ENCODE data around the gene PPP2R5C. TPM values are rescaled to one million over a fixed set of nuclear protein-coding genes. Genes with fewer than 3 reads are reported as not detected.

The PPP2R5C gene
- total and polyA plus RNA-seq, 11 donors: 99.4 to 248 (median 204) TPM

DNA sequence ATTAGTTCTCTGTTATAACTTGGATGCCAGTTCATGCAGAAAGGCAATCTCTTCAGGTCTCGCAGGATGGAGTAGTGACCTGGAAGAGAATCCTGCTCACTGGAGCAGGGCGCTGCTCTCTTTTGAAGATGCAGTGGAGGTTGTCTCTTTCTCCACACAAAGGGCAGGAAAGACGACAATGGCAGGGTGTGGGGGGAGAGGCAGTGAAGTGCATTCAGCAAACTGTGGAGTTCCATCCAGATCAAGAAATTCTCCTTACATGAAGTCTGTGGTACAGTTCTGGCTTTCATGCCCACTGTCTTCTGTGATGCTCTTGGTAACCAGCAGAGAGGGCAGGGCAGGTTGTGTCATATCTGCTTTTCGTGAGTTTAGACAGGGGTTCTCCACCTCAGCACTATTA is 6.6 kb upstream of the PPP2R5C start:
- Histone ChIP-seq H3K4me1 (peaks cover 0 to 4% (median 3%) of the 10 kb centered on the region in 12 donors), H3K27me3 (peaks cover 0 to 22% (median 4%) of the 10 kb centered on the region in 9 donors), H3K36me3 (no peaks in the 10 kb centered on the region), H3K9me3 (no peaks in the 10 kb centered on the region), H3K27ac (no peak overlapping the region), H3K4me3 (no peak overlapping the region)
- DNase-seq (no peak), ATAC-seq (no peak)
- TF ChIP-seq POLR2A (IDR thresholded peaks at IDR 0.05): no peak
- TF ChIP-seq, protein P1, sequence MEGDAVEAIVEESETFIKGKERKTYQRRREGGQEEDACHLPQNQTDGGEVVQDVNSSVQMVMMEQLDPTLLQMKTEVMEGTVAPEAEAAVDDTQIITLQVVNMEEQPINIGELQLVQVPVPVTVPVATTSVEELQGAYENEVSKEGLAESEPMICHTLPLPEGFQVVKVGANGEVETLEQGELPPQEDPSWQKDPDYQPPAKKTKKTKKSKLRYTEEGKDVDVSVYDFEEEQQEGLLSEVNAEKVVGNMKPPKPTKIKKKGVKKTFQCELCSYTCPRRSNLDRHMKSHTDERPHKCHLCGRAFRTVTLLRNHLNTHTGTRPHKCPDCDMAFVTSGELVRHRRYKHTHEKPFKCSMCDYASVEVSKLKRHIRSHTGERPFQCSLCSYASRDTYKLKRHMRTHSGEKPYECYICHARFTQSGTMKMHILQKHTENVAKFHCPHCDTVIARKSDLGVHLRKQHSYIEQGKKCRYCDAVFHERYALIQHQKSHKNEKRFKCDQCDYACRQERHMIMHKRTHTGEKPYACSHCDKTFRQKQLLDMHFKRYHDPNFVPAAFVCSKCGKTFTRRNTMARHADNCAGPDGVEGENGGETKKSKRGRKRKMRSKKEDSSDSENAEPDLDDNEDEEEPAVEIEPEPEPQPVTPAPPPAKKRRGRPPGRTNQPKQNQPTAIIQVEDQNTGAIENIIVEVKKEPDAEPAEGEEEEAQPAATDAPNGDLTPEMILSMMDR (IDR thresholded peaks at IDR 0.05): no peak
- 68 to 87% (median 75%) methylated on average over 4 of the region's 4 CpGs for WGBS, 4 donors
- intact Hi-C loops (cut with DNase I): loop anchor here in 5 of 10 donors (5.0 kb wide), 1 partner anchor 48 kb away; no protein-coding TSS in a partner anchor

DNA sequence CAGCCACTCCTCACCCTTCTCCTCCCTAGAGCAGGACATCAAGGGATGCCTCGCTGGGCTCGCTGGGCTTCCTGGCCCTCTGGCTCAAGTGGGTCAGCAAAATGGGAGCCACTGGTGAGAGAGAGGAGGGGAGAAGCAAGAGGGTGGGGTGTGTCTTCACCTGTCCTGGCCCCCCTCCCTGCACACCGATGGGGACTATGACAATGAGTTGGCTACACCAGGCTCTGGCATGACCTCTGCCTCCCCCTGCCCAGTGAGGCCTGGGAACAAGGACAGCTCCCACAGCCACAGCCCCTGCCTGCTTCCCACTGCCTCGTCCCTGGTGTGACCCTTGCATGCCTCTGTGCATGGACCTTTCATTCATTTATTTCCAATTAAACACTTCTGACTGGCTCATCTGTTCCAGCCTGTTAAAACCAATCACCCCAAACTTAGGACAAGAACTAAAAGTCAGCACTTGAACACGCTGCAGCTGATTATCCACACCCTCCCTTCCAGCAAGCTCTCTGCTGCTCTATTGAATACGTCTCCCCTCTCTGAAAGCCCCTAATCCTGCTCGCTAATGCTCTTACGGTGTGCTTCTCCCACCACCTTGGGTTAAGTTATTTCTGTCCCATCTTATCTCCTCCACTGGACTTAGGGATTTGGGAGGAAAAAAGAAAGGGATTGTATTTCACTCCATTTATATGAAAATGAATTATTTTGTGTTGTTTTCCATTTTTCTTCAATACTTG is 5.8 kb upstream of the PPP2R5C start:
- Histone ChIP-seq H3K27me3 (peaks cover 0 to 14% (median 0%) of the 10 kb centered on the region in 9 donors), H3K36me3 (no peaks in the 10 kb centered on the region), H3K9me3 (no peaks in the 10 kb centered on the region), H3K27ac (no peak overlapping the region), H3K4me3 (no peak overlapping the region), H3K4me1 (peaks cover 0 to 7% (median 5%) of the 10 kb centered on the region in 12 donors)
- WGBS, 4 donors: 76 to 82% (median 78%) methylated on average over 8 of the region's 8 CpGs
- ATAC-seq: no peak
- DNase-seq: no peak
- TF ChIP-seq, protein P1 (IDR thresholded peaks at IDR 0.05): no peak
- TF ChIP-seq POLR2A (IDR thresholded peaks at IDR 0.05): no peak
- intact Hi-C loops (cut with DNase I): loop anchor here in 5 of 10 donors (5.0 kb wide), 1 partner anchor 48 kb away; no protein-coding TSS in a partner anchor

DNA sequence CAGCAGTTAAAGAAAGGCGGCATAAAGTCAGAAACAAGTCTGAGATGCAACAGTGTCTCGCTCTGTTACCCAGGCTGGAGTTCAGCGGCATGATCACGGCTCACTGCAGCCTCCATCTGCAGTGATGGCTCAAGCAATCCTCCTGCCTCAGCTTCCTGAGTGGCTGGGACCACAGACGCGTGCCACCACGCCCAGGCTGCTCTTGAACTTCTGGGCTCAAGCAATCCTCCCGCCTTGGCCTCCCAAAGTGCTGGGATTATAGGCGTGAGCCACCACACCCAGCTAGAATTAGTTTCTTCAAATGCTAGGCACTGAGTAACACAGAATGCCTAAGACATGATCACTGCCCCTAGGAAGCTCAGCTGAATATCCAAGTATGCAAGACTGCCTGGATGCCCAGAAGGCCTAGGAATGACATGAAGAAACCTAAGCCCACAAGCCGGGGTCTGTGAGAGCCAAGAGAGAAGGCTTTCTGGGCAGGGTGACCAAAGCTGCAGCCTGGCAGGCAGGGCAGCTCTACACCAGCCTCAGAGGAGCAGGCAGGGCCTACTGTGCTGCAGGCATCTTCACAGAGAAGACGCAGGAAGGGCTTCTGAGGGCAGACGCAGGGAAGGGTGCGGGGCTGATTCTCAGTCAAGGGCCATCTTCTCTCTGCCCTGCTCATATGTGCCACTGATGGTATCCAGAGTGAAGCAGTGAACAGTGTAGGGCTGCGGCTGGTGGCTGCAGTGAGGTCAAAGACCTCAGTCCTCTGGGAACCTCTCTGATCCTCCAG is 4.3 kb upstream of the PPP2R5C start:
- H3K36me3 ChIP-seq: no peaks in the 10 kb centered on the region
- no peak overlapping the region for H3K4me3 ChIP-seq
- peaks cover 0 to 10% (median 0%) of the 10 kb centered on the region in 9 donors for H3K27me3 ChIP-seq
- TF ChIP-seq, protein P1 (IDR thresholded peaks at IDR 0.05): no peak
- TF ChIP-seq POLR2A (IDR thresholded peaks at IDR 0.05): no peak
- intact Hi-C loops (cut with DNase I): loop anchor here in 5 of 10 donors (5.0 kb wide), 1 partner anchor 50 kb away; no protein-coding TSS in a partner anchor
- no peak for DNase-seq
- H3K4me1 ChIP-seq: peaks cover 0 to 9% (median 5%) of the 10 kb centered on the region in 12 donors
- ATAC-seq: no peak
- 87 to 93% (median 92%) methylated on average over 14 of the region's 14 CpGs for WGBS, 4 donors
- no peaks in the 10 kb centered on the region for H3K9me3 ChIP-seq
- no peak overlapping the region for H3K27ac ChIP-seq

DNA sequence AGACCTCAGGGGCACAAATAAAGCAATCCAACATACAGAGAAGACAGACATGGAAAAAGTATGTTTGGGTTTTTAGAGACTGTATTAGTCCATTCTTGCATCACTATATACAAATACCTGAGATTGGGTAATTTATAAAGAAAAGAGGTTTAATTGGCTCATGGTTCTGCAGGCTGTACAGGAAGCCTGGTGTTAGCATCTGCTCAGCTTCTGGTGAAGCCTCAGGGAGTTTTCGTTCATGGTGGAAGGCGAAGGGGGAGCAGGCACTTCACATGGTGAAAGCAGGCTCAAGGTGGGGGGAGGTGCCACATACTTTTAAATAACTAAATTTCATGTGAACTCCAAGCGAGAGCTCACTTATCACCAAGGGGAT is 3.7 kb upstream of the PPP2R5C start:
- ATAC-seq (no peak), DNase-seq (no peak)
- 91 to 96% (median 93%) methylated on average over 3 of the region's 3 CpGs for WGBS, 4 donors
- Histone ChIP-seq H3K36me3 (no peaks in the 10 kb centered on the region), H3K9me3 (no peaks in the 10 kb centered on the region), H3K4me1 (peaks cover 0 to 15% (median 9%) of the 10 kb centered on the region in 12 donors), H3K27ac (no peak overlapping the region), H3K4me3 (no peak overlapping the region), H3K27me3 (peaks cover 0 to 6% (median 0%) of the 10 kb centered on the region in 9 donors)
- TF ChIP-seq, protein P1 (IDR thresholded peaks at IDR 0.05): no peak
- no peak for TF ChIP-seq POLR2A (IDR thresholded peaks at IDR 0.05)
- intact Hi-C loops (cut with DNase I): loop anchor here in 5 of 10 donors (5.0 kb wide), 1 partner anchor 51 kb away; no protein-coding TSS in a partner anchor
